Erythroblast (primary cell): ENCODE measurements around the gene NOXA1.
"Not testable (repeated sequence)": the region's sequence is repeated elsewhere in the genome, so short reads cannot be mapped to it uniquely, and the experiment has no call there.

ENCODE experiments used
- GATA1 ChIP-seq: IDR thresholded peaks from 2 replicates; pipeline ENCODE4 v1.6.1; 2011; ENCODE audit warnings: low read depth, mild to moderate bottlenecking, control low read depth, low read length, moderate library complexity
- POLR2A ChIP-seq: IDR thresholded peaks from 2 replicates; pipeline ENCODE4 v1.6.1; 2011; ENCODE audit warnings: mild to moderate bottlenecking, low read length

- not testable (repeated sequence) for TF ChIP-seq POLR2A, GATA1
Measured at GRCh38 chr9:137451264-137452005, 28.2 kb downstream of the NOXA1 start.
